K562 (cell line): ENCODE results near the gene CD300LD. TPM values are rescaled to one million over a fixed set of nuclear protein-coding genes. Genes with fewer than 3 reads are reported as not detected.

Experiments
- ATAC-seq: fragments of 200-7000 bp; cut with Tn5 transposase; 3 replicates; pipeline ENCODE4 v1.9.1; 2020; ENCODE audit warnings: moderate library complexity
- BruUV-seq: library from RNA; stranded (reverse); fragments of 400-500 nt; replicated peaks from 2 replicates; lab custom pipeline; 2021; lab: Mats Ljungman, UMichigan
- CTCF ChIA-PET: fragments of 300-600 bp; formaldehyde crosslinking; extraction: SDS; loops from one replicate; lab custom pipeline; 2021; ENCODE audit warnings: low intra/inter-chr PET ratio; lab: Yijun Ruan, JAX
- POLR2A ChIA-PET: fragments of 300-600, 350-650 bp; sonication (Branson Sonifier 250); formaldehyde crosslinking; extraction: SDS; loops from one replicate; lab custom pipeline; 2021; ENCODE audit warnings: antibody characterized with exemption, inconsistent platforms; lab: Yijun Ruan, JAX
- DNase-seq, 4 experiments: peaks; one replicate each; pipeline versions ENCODE4 v3.0.0 to v3.0.0-alpha.2; 2011 to 2018; ENCODE audit warnings: low spot score in 3 of 4, mixed read lengths in 3 of 4; ENCODE audit errors: extremely low read depth in 1 of 4
- FAIRE-seq: peaks from 2 replicates; lab custom pipeline; 2011; peaks lifted over from hg19 to GRCh38; lab: Jason Lieb, UNC
- H2AFZ ChIP-seq: 2 replicates; pipeline ENCODE4 v1.6.0; 2011; ENCODE audit warnings: low read depth, low read length, control low read depth, inconsistent platforms
- H3K27ac ChIP-seq: fragments of 200-600 bp; 3 replicates; pipeline ENCODE4 v1.8.0; 2011; ENCODE audit warnings: low read depth, mild to moderate bottlenecking, control low read depth, inconsistent platforms, low read length, moderate library complexity, mixed read lengths; ENCODE audit errors: extremely low read depth
- H3K27me3 ChIP-seq, 2 experiments: fragments of 300-600 bp in 1 of 2; 2 replicates in 1 of 2; 3 replicates in 1 of 2; pipeline versions ENCODE4 v1.6.0 to v1.8.0; 2011; ENCODE audit warnings: inconsistent platforms in 2 of 2, low read length in 2 of 2, mild to moderate bottlenecking in 1 of 2, mixed read lengths in 1 of 2, moderate library complexity in 1 of 2; ENCODE audit not compliant: control insufficient read depth in 2 of 2, insufficient read depth in 2 of 2
- H3K36me3 ChIP-seq: fragments of 300-600 bp; 3 replicates; pipeline ENCODE4 v1.8.0; 2011; ENCODE audit warnings: mild to moderate bottlenecking, low read length, inconsistent platforms; ENCODE audit not compliant: control insufficient read depth, insufficient read depth
- H3K4me1 ChIP-seq, 2 experiments: fragments of 200-600 bp in 1 of 2; replicated peaks in 1 of 2; 2 replicates in 1 of 2; 3 replicates in 1 of 2; pipeline versions ENCODE4 v1.5.1 to v1.8.0; 2011; ENCODE audit warnings: inconsistent platforms in 2 of 2, low read length in 2 of 2, mild to moderate bottlenecking in 1 of 2, mixed read lengths in 1 of 2, moderate library complexity in 1 of 2; ENCODE audit not compliant: control insufficient read depth in 2 of 2, insufficient read depth in 2 of 2
- H3K4me2 ChIP-seq: 2 replicates; pipeline ENCODE4 v1.6.1; 2011; ENCODE audit warnings: low read length, control low read depth, inconsistent platforms, mixed read lengths; ENCODE audit not compliant: insufficient read depth
- H3K4me3 ChIP-seq: fragments of 200-600 bp; sonication (generic), shearing (Covaris generic); 2 replicates; pipeline ENCODE4 v1.5.1; 2016; ENCODE audit warnings: control low read depth, inconsistent platforms
- H3K79me2 ChIP-seq: fragments of 200-600 bp; 3 replicates; pipeline ENCODE4 v1.8.0; 2011; ENCODE audit warnings: low read length, inconsistent platforms; ENCODE audit not compliant: control insufficient read depth, insufficient read depth
- H3K9ac ChIP-seq, 2 experiments: 2 replicates each; pipeline versions ENCODE4 v1.6.0 to v1.6.1; 2011; ENCODE audit warnings: low read depth in 2 of 2, low read length in 2 of 2, control low read depth in 1 of 2, inconsistent platforms in 1 of 2, mild to moderate bottlenecking in 1 of 2, mixed read lengths in 1 of 2; ENCODE audit not compliant: insufficient read depth in 1 of 2
- H3K9me1 ChIP-seq: one replicate; pipeline ENCODE4 v1.6.0; 2011; ENCODE audit warnings: inconsistent platforms, mild to moderate bottlenecking, low read length, moderate library complexity; ENCODE audit not compliant: control insufficient read depth, insufficient read depth
- H3K9me3 ChIP-seq: replicated peaks from 2 replicates; pipeline ENCODE4 v1.5.1; 2011; ENCODE audit warnings: low read depth, low read length, inconsistent platforms; ENCODE audit not compliant: control insufficient read depth, insufficient read depth
- H4K20me1 ChIP-seq: replicated peaks from 2 replicates; pipeline ENCODE4 v1.6.1; 2011; ENCODE audit warnings: low read length, inconsistent platforms, mixed read lengths; ENCODE audit not compliant: control insufficient read depth, insufficient read depth
- CEBPB ChIP-seq: fragments of 450-650 bp; IDR thresholded peaks from 2 replicates; pipeline ENCODE4 v1.6.1; 2016; ENCODE audit warnings: missing genetic modification characterization, missing compliant biosample characterization
- E2F5 ChIP-seq: sonication (generic); formaldehyde crosslinking; IDR thresholded peaks from 2 replicates; pipeline ENCODE4 v1.8.0; 2022; ENCODE audit warnings: mild to moderate bottlenecking, missing genetic modification reagents
- ERF ChIP-seq: fragments of 450-650 bp; formaldehyde crosslinking; IDR thresholded peaks from 2 replicates; pipeline ENCODE4 v1.4.0; 2020; ENCODE audit warnings: mild to moderate bottlenecking, mixed read lengths
- HDGF ChIP-seq: fragments of 450-650 bp; IDR thresholded peaks from 2 replicates; pipeline ENCODE4 v1.6.1; 2016
- LEF1 ChIP-seq: fragments of 450-650 bp; IDR thresholded peaks from 2 replicates; pipeline ENCODE4 v1.6.1; 2016; ENCODE audit warnings: mild to moderate bottlenecking
- MAFF ChIP-seq: IDR thresholded peaks from 2 replicates; pipeline ENCODE4 v1.6.1; 2012; ENCODE audit warnings: low read length, improper control_type of control experiment
- MCM2 ChIP-seq: fragments of 450-650 bp; IDR thresholded peaks from 2 replicates; pipeline ENCODE4 v1.6.1; 2017; ENCODE audit warnings: low read depth, mild to moderate bottlenecking
- NCOA2 ChIP-seq, 2 experiments: fragments of 450-650 bp; IDR thresholded peaks; 2 replicates each; pipeline ENCODE4 v1.6.1; 2018; ENCODE audit warnings: mild to moderate bottlenecking in 2 of 2, moderate library complexity in 1 of 2; ENCODE audit not compliant: partially characterized antibody in 2 of 2
- PHTF2 ChIP-seq: fragments of 250-450 bp; sonication (Bioruptor Pico); IDR thresholded peaks from 2 replicates; pipeline ENCODE4 v1.5.0; 2021; ENCODE audit warnings: mild to moderate bottlenecking
- POLR2AphosphoS5 ChIP-seq: IDR thresholded peaks from 2 replicates; pipeline ENCODE4 v1.6.1; 2011; ENCODE audit warnings: mild to moderate bottlenecking, low read depth, low read length, moderate library complexity; ENCODE audit not compliant: control insufficient read depth, insufficient read depth
- POLR2H ChIP-seq: IDR thresholded peaks from 2 replicates; pipeline ENCODE4 v1.6.1; 2016; ENCODE audit warnings: missing genetic modification characterization, low read depth, mild to moderate bottlenecking, control low read depth, missing compliant biosample characterization, moderate library complexity
- SRSF9 ChIP-seq: fragments of 200-400 bp; formaldehyde crosslinking; IDR thresholded peaks from 2 replicates; pipeline ENCODE4 v1.6.1; 2017; ENCODE audit warnings: low read depth, low read length, borderline replicate concordance
- TSHZ1 ChIP-seq: fragments of 250-450 bp; sonication (Bioruptor Pico); IDR thresholded peaks from 2 replicates; pipeline ENCODE4 v1.4.0; 2020; ENCODE audit warnings: mild to moderate bottlenecking, moderate library complexity
- YY1 ChIP-seq, 3 experiments: IDR thresholded peaks; 2 replicates each; pipeline ENCODE4 v1.6.1; 2011; ENCODE audit warnings: low read length in 2 of 3, mild to moderate bottlenecking in 2 of 3, moderate library complexity in 2 of 3, borderline replicate concordance in 1 of 3, control low read depth in 1 of 3, low read depth in 1 of 3; ENCODE audit not compliant: insufficient read depth in 3 of 3, insufficient replicate concordance in 2 of 3, control insufficient read depth in 1 of 3, insufficient read length in 1 of 3; ENCODE audit errors: extremely low read depth in 1 of 3
- ZNF282 ChIP-seq: sonication (generic); formaldehyde crosslinking; IDR thresholded peaks from 2 replicates; pipeline ENCODE4 v1.8.1; 2023; ENCODE audit warnings: missing genetic modification reagents
- ZNF354B ChIP-seq: fragments of 250-450 bp; sonication (Bioruptor Pico); IDR thresholded peaks from 2 replicates; pipeline ENCODE4 v1.4.0; 2020
- WGBS: fragments of 100-300 bp; shearing (Covaris generic); methylation state at CpG from one replicate; pipeline ENCODE4 v1.1.6; 2016; ENCODE audit warnings: low coverage, mixed read lengths; ENCODE audit not compliant: insufficient coverage; ENCODE audit errors: missing lambda C conversion rate; 5-methylcytosine and 5-hydroxymethylcytosine counted together
- in situ Hi-C: fragments of 300-500 bp; cut with MboI; formaldehyde crosslinking; loops from 4 replicates; pipeline ENCODE4 v1.15.0; 2018; ENCODE audit warnings: inconsistent platforms, mixed read lengths
- intact Hi-C: fragments of 100-400 bp; cut with micrococcal nuclease; formaldehyde crosslinking; loops from 2 replicates; pipeline ENCODE4 v1.14.2; 2022
- polyA plus RNA-seq, 8 experiments: library from polyadenylated mRNA; depleted of rRNA in 4 of 8; stranded (reverse) in 5 of 8; unstranded in 3 of 8; fragments of >200 nt; fragmentation: Nextera tagmentation in 2 of 8; fragmentation: Illumina TruSeq in 1 of 8; extraction: Ambion mirVana in 2 of 8; extraction: Trizol in 1 of 8; gene quantifications; 2 replicates each; pipeline versions ENCODE4 v1.2.1 to v1.2.3, GENCODE V29; 2011 to 2014; ENCODE audit warnings: inconsistent platforms in 1 of 8, missing spikeins in 1 of 8
- total RNA-seq, 7 experiments: library from RNA; depleted of rRNA in 6 of 7; stranded (reverse); fragments of >200 nt in 6 of 7; fragmentation: Illumina TruSeq in 2 of 7; extraction: Trizol in 2 of 7; gene quantifications; 2 replicates each; pipeline versions ENCODE4 v1.2.1 to v1.2.3, GENCODE V29; 2011 to 2021; ENCODE audit warnings: low replicate concordance in 1 of 7

CD300LD gene
- total and polyA plus RNA-seq, 9 of the 15 experiments (the other 6 are each of a cell fraction or from before 2014, with no cell fraction given) = not detected

GRCh38 chr17:74616696-74617095 lies 24.6 kb upstream of the CD300LD start:
- Histone ChIP-seq H3K9me3 (no peaks in the 10 kb centered on the region), H3K4me2 (no peak overlapping the region), H3K4me3 (no peak overlapping the region), H3K27me3 (peaks cover 15 to 41% of the 10 kb centered on the region in 2 experiments; a peak in 3 of 5 replicates), H3K4me1 (no peaks in the 10 kb centered on the region), H3K27ac (no peak overlapping the region), H3K36me3 (no peaks in the 10 kb centered on the region), H2AFZ (no peak overlapping the region), H3K9me1 (no peaks in the 10 kb centered on the region), H3K9ac (no peak overlapping the region), H4K20me1 (peaks cover 7% of the 10 kb centered on the region; the same call in 1 of the 2 replicates), H3K79me2 (no peaks in the 10 kb centered on the region)
- POLR2A ChIA-PET = interaction anchor here (1.0 to 1.6 kb wide), 2 partner anchors 9 to 14 kb away, joined by 3 to 4 read pairs; no protein-coding TSS in a partner anchor
- intact Hi-C loops = no loop called here
- WGBS = 0% methylated on average over 7 of the region's 7 CpGs
- no peak for DNase-seq
- BruUV-seq = no TSS peak
- no peak for FAIRE-seq
- no peak for ATAC-seq
- in situ Hi-C loops = no loop called here
- CTCF ChIA-PET = no interaction called here
- TF ChIP-seq HDGF (no peak), CEBPB (tag) (no peak), POLR2H (tag) (no peak), POLR2AphosphoS5 (no peak), SRSF9 (no peak), ZNF282 (CRISPR knock-in tag) (no peak), YY1 (IDR thresholded peaks at IDR 0.05; ENCODE audit: borderline replicate concordance in 1 of 3, control insufficient read depth in 1 of 3, extremely low read depth in 1 of 3, insufficient read depth in 3 of 3, insufficient read length in 1 of 3, insufficient replicate concordance in 2 of 3, low read depth in 1 of 3, low read length in 2 of 3) (no peak), LEF1 (no peak), TSHZ1 (CRISPR knock-in tag) (no peak), ERF (CRISPR knock-in tag) (no peak), MAFF (no peak), NCOA2 (IDR thresholded peaks at IDR 0.05; ENCODE audit: partially characterized antibody in 2 of 2) (no peak), E2F5 (no peak), MCM2 (no peak), PHTF2 (CRISPR knock-in tag) (no peak), ZNF354B (CRISPR knock-in tag) (no peak)
